Ascending aorta (tissue), 2 donors: ENCODE data around the gene MGLL. TPM values are rescaled to one million over a fixed set of nuclear protein-coding genes. Genes with fewer than 3 reads are reported as not detected.

ENCODE experiments used
- DNase-seq, 2 donors: peaks; one replicate each; pipeline ENCODE4 v3.0.0-alpha.2; 2019; ENCODE audit warnings: low spot score in 2 of 2
- H3K27ac ChIP-seq, 2 donors: fragments of 200-600 bp; sonication (generic); one replicate each; pipeline ENCODE4 v1.5.1; 2016 to 2017; ENCODE audit warnings: mild to moderate bottlenecking in 1 of 2
- H3K27me3 ChIP-seq: fragments of 200-600 bp; sonication (generic); one replicate; pipeline ENCODE4 v1.5.1; 2017
- H3K36me3 ChIP-seq, 2 donors: fragments of 200-600 bp; sonication (generic); one replicate each; pipeline ENCODE4 v1.5.1; 2016
- H3K4me1 ChIP-seq, 2 donors: fragments of 200-600 bp; sonication (generic); one replicate each; pipeline ENCODE4 v1.5.1; 2016 to 2017; ENCODE audit warnings: mild to moderate bottlenecking in 1 of 2
- H3K4me3 ChIP-seq, 2 donors: fragments of 200-600 bp; sonication (generic); one replicate each; pipeline ENCODE4 v1.5.1; 2016 to 2017; ENCODE audit warnings: mild to moderate bottlenecking in 1 of 2
- H3K9me3 ChIP-seq, 2 donors: fragments of 200-600 bp; sonication (generic); one replicate each; pipeline ENCODE4 v1.5.1; 2016
- intact Hi-C: fragments of 100-400 bp; cut with DNase I; formaldehyde crosslinking; loops from one replicate; pipeline ENCODE4 v1.15.1; 2023
- total RNA-seq: library from RNA; depleted of rRNA; stranded (reverse); fragments of >200 nt; gene quantifications from one replicate; pipeline ENCODE4 v1.1.0, GENCODE V29; 2016
- TF ChIP-seq, protein P1 (sequence below), 3 experiments: fragments of 200-600 bp in 2 of 3; fragments of 450-650 bp in 1 of 3; sonication (generic) in 2 of 3; IDR thresholded peaks; one replicate each; pipeline ENCODE4 v1.5.1; 2016 to 2019; ENCODE audit warnings: antibody characterized with exemption in 3 of 3, mild to moderate bottlenecking in 1 of 3, moderate library complexity in 1 of 3

The MGLL gene
- total RNA-seq, 1 donor from 2014 or later, result 101 TPM

DNA sequence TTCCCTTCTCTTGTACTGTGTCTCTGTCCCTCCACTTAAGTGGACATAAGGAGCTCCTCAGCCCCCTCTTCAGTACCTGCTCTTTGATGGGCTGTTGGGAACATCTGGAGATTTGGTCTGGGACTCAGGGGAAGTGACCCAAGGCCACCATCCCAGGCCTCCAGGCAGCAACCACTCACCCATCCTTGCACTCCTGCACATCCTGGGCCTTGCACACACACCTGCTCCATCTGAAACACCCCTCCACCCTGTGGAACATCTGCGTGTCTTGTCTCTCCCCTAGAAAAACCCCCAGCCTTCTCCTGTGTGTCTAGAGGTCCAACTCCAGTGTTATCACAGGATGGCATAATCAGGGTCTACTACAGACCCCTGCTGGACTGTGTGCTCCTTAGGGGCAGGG, 75.2 kb downstream of the MGLL start:
- Histone ChIP-seq H3K27me3 (no peaks in the 10 kb centered on the region), H3K36me3 (no peaks in the 10 kb centered on the region), H3K9me3 (no peaks in the 10 kb centered on the region), H3K4me3 (no peak overlapping the region), H3K4me1 (peaks cover 8 to 28% of the 10 kb centered on the region in 2 donors), H3K27ac (peak overlapping the region; percentile 84 to 85)
- TF ChIP-seq, protein P1, sequence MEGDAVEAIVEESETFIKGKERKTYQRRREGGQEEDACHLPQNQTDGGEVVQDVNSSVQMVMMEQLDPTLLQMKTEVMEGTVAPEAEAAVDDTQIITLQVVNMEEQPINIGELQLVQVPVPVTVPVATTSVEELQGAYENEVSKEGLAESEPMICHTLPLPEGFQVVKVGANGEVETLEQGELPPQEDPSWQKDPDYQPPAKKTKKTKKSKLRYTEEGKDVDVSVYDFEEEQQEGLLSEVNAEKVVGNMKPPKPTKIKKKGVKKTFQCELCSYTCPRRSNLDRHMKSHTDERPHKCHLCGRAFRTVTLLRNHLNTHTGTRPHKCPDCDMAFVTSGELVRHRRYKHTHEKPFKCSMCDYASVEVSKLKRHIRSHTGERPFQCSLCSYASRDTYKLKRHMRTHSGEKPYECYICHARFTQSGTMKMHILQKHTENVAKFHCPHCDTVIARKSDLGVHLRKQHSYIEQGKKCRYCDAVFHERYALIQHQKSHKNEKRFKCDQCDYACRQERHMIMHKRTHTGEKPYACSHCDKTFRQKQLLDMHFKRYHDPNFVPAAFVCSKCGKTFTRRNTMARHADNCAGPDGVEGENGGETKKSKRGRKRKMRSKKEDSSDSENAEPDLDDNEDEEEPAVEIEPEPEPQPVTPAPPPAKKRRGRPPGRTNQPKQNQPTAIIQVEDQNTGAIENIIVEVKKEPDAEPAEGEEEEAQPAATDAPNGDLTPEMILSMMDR (IDR thresholded peaks at IDR 0.05), result no peak
- intact Hi-C loops, result loop anchor here (1.0 to 5.0 kb wide), 4 partner anchors 10 to 205 kb away; partner anchors contain the start of genes MCM2 and MGLL
- DNase-seq, result no peak

DNA sequence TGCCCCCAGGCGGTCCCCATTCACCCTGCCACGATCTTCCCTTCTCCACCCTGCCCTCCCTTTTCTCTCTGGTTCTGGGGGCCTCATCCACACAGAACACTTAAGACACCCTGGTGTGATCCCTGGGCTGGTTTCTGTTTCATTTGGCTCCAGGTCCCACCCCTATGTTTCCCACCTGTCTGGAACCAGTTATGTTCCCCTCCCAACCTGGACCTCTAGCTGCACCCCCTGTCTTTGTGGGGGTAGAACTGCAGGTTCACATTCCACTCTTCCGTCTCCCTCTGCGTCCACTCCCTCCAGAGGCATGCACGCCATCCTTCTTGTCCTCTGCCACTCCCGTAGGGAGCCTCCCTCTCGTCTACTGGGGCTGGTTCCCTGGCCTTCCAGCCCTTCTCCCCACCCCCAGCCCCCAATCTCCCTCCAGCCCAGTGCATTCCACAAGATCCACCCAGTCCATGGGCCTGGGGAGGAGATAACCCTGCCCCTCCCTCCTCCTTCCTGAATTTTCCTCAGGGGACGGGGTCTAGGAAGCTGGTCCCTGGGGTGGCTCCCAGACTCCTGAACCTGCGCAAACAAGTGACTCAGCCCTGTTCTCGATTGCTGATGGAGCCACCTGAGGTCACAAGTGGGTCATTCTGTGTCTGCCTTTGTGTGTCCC, 75.8 kb downstream of the MGLL start:
- no peak for DNase-seq
- TF ChIP-seq, protein P1 (IDR thresholded peaks at IDR 0.05), result no peak
- Histone ChIP-seq H3K4me1 (peaks cover 8 to 28% of the 10 kb centered on the region in 2 donors), H3K27me3 (no peaks in the 10 kb centered on the region), H3K4me3 (no peak overlapping the region), H3K27ac (peak overlapping the region; percentile 84 to 85), H3K9me3 (no peaks in the 10 kb centered on the region), H3K36me3 (no peaks in the 10 kb centered on the region)
- intact Hi-C loops, result loop anchor here (1.0 to 5.0 kb wide), 5 partner anchors 9 to 206 kb away; partner anchors contain the start of genes MCM2 and MGLL

DNA sequence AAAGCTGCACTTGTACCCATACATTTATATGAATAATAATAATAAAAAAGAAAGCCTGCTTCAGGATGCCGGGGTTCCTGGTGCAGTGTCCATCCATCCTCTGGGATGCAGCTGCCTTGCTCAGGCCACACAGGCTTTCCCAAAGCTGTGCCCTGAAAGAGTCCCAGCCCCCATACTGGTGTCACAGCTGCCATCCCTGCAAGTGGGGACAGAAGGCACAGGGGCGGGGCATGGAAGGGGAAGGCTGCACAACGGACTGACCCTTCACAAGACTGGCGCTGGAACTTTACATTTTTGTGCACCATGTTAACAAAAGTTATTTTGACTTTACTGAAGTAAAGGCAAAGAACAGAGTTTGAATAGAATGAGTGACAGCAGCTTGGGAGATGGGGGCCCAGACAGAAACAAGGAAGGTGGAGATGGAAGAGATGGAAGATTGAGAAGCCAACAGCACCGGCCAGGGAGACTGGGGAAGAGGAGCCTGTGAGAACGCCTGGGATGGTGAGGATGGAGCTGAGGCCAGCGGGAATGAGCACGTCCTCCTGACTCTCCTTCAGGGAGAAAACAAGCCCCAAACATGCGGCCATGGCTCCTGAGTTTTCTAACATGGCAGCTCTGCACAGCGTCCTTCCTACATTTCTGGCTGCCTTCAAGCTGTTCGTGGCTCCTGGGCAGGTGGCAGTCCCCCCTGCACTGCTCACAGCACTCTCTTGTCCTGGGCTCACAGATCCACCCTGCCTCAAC, 76.5 kb downstream of the MGLL start:
- Histone ChIP-seq H3K27ac (peak overlapping the region; percentile 84 to 85), H3K27me3 (no peaks in the 10 kb centered on the region), H3K9me3 (no peaks in the 10 kb centered on the region), H3K4me1 (peaks cover 8 to 28% of the 10 kb centered on the region in 2 donors), H3K36me3 (no peaks in the 10 kb centered on the region), H3K4me3 (no peak overlapping the region)
- intact Hi-C loops, result loop anchor here (1.0 to 5.0 kb wide), 4 partner anchors 49 to 206 kb away; partner anchors contain the start of genes MCM2 and MGLL
- no peak for DNase-seq
- TF ChIP-seq, protein P1 (IDR thresholded peaks at IDR 0.05), result no peak

DNA sequence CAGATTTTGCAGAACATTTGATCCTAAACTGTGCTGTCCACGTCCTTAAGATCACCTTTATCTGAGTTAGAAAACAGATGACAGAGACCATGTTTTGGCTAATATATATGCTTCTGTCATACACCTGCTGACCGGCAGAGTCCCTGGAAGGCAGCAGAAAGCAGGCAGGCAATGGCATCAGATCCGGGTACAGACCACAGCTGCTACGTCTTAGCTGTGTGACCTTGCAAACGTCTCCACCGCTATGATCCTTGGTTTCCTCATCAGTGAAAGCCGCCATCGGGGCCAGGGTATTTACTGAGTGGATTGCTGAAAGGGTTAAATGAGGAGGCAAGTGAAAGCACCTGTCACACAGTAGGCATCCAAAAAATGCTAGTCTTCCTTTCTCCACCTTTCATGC, 77.4 kb downstream of the MGLL start:
- Histone ChIP-seq H3K27ac (no peak overlapping the region), H3K27me3 (no peaks in the 10 kb centered on the region), H3K36me3 (no peaks in the 10 kb centered on the region), H3K9me3 (no peaks in the 10 kb centered on the region), H3K4me1 (peaks cover 8 to 28% of the 10 kb centered on the region in 2 donors), H3K4me3 (no peak overlapping the region)
- DNase-seq, result no peak
- intact Hi-C loops, result loop anchor here (5.0 kb wide), 3 partner anchors 77 to 207 kb away; partner anchors contain the start of genes MCM2 and MGLL
- TF ChIP-seq, protein P1 (IDR thresholded peaks at IDR 0.05), result no peak

DNA sequence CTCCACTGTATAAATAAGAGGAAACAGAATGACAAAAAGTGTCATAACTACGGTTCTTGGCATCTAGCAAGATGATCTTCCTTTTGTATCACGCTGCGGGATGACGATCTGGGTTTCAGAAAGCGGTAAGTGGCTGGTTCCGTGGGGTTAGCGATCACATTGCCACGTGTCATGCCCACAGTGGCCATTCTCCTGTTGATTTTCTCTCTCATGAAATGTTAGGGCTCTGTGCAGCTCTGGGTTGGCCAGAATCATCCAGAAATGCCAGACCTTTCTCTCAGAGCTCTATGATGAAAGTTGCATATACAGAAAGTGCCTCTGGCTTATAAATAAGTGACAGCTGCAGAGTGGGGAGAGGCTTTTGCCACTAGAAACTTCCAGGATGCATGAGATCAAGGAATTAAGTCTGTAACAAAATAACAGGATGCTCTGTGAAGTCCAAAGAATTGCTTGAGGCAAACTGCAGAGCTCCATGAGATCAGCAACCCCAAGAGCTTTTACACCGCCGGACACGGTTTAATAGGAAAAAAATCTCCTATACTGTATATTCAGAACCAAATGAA, 78.0 kb downstream of the MGLL start:
- Histone ChIP-seq H3K4me3 (no peak overlapping the region), H3K27me3 (no peaks in the 10 kb centered on the region), H3K9me3 (no peaks in the 10 kb centered on the region), H3K36me3 (no peaks in the 10 kb centered on the region), H3K4me1 (peaks cover 8 to 28% of the 10 kb centered on the region in 2 donors), H3K27ac (peak overlapping the region; percentile 2 to 34)
- DNase-seq, result no peak
- intact Hi-C loops, result no loop called here
- TF ChIP-seq, protein P1 (IDR thresholded peaks at IDR 0.05), result no peak
